ENCODE data around the gene PFDN4. TPM values are rescaled to one million over a fixed set of nuclear protein-coding genes. Genes with fewer than 3 reads are reported as not detected.

Gene PFDN4
- total and polyA plus RNA-seq, 2 experiments from 2014 or later = 64.5 to 80.1 TPM

DNA sequence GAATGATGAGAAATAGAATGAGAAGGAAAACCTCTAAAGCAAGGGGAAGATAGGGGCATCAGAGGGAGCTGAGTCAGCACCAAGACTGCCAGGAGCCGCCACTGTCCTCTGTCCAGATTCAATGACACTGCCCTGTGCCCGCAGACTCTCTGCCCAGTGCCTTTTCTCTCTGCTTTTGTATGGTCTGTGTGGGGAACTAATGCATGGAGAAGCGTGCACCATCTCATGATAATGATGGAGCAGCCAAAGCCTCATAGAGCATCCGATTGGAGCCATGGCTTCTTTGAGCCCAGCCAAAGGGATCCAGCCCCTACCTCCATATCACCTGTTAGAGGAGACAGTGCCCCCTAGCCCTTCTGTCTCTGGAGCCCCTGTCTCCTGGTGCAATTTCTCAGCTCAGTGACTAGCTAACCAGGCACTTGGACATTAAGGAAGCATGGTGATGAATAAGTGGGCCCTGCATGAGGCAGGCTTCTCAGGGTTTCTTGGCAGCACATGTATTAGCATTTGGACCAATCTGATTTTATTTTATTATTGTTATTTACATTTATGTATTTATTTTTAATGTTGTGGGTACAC lies 6.5 kb upstream of the PFDN4 start:
- in situ Hi-C loops (cut with MboI) = no loop called here

DNA sequence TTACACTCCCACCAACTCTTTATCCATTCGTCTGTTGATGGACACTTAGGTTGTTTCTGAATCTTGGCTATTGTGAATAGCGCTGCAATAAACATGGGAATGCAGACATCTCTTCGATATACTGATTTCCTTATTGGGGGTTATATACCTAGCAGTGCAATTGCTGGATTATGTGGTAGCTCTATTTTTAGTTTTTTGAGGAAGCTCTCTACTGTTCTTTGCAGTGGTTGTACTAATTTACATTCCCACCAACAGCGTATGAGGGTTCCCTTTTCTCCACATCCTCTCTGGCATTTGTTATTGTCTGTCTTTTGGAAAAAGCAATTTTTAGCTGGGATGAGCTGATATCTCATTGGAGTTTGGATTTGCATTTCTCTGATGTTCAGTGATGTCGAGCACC lies 4.6 kb upstream of the PFDN4 start:
- no peak overlapping the region for H2AFZ ChIP-seq
- DNase-seq = no peak
- no peaks in the 10 kb centered on the region for H3K27me3 ChIP-seq (replicated peaks; ENCODE audit: insufficient read depth)
- H3K4me3 ChIP-seq = no peak overlapping the region
- no peak overlapping the region for H3K9ac ChIP-seq
- H3K36me3 ChIP-seq (ENCODE audit: low read depth) = no peaks in the 10 kb centered on the region
- TF ChIP-seq EZH2 (IDR thresholded peaks at IDR 0.05; ENCODE audit: insufficient read depth, poor library complexity, severe bottlenecking) (no peak), EZH2phosphoT487 (IDR thresholded peaks at IDR 0.05; ENCODE audit: insufficient read depth, low read depth) (no peak)
- in situ Hi-C loops (cut with MboI) = no loop called here
- no peaks in the 10 kb centered on the region for H3K9me3 ChIP-seq (ENCODE audit: low read depth)
- no peaks in the 10 kb centered on the region for H4K20me1 ChIP-seq (ENCODE audit: insufficient read depth)
- H3K9me2 ChIP-seq (ENCODE audit: insufficient read depth) = no peaks in the 10 kb centered on the region
- 68% methylated on average over 5 of the region's 5 CpGs for WGBS, 2 experiments (ENCODE audit: low coverage in 1 of 2, low lambda C conversion rate in 2 of 2, missing lambda C conversion rate in 2 of 2)
- H3K79me2 ChIP-seq (ENCODE audit: insufficient read depth) = peaks cover 3% of the 10 kb centered on the region
- no peak overlapping the region for H3K4me2 ChIP-seq (ENCODE audit: unreplicated experiment)
- H3K4me1 ChIP-seq (ENCODE audit: insufficient read depth) = no peaks in the 10 kb centered on the region
- H3F3A ChIP-seq (ENCODE audit: insufficient read depth) = no peaks in the 10 kb centered on the region
- H3K27ac ChIP-seq = no peak overlapping the region

More for the DNA sequence above, 6.5 kb upstream of the PFDN4 start:
- Histone ChIP-seq H2AFZ (no peak overlapping the region), H3K27ac (no peak overlapping the region), H3K36me3 (ENCODE audit: low read depth) (no peaks in the 10 kb centered on the region), H3K9ac (no peak overlapping the region), H3K79me2 (ENCODE audit: insufficient read depth) (no peaks in the 10 kb centered on the region), H3K4me1 (ENCODE audit: insufficient read depth) (peaks cover 3% of the 10 kb centered on the region), H3K27me3 (replicated peaks; ENCODE audit: insufficient read depth) (no peaks in the 10 kb centered on the region), H4K20me1 (ENCODE audit: insufficient read depth) (no peaks in the 10 kb centered on the region), H3K4me3 (no peak overlapping the region), H3F3A (ENCODE audit: insufficient read depth) (0 out of 2 replicates have a peak, but pooled peaks cover 6% of the 10 kb centered on the region), H3K9me2 (ENCODE audit: insufficient read depth) (no peaks in the 10 kb centered on the region), H3K4me2 (ENCODE audit: unreplicated experiment) (no peak overlapping the region), H3K9me3 (ENCODE audit: low read depth) (no peaks in the 10 kb centered on the region)
- DNase-seq = no peak
- WGBS, 2 experiments (ENCODE audit: low coverage in 1 of 2, low lambda C conversion rate in 2 of 2, missing lambda C conversion rate in 2 of 2) = 80 to 83% methylated on average over 4 of the region's 4 CpGs
- TF ChIP-seq EZH2phosphoT487 (IDR thresholded peaks at IDR 0.05; ENCODE audit: insufficient read depth, low read depth) = no peak
- TF ChIP-seq EZH2 (IDR thresholded peaks at IDR 0.05; ENCODE audit: insufficient read depth, poor library complexity, severe bottlenecking) = no peak

DNA sequence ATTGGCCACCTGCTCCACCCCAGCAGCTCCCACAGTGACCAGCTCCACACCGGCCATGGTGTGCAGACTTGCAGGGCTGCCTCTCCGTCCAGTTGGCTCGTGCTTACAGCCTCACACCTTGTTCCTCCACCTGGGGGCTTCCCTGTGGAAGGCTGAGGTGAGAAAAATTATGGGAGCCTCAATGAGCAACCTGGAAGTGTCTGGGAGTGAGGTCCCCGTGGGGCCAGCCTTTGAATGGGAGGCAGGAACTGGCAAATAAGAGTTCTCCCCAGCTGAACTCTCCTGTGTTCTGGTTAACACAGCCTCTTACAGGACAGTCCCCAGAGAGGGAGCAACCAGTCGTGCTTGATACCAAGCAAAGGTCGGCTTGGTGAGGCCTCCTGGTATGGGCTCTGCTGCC lies 3.8 kb upstream of the PFDN4 start:
- WGBS, 2 experiments (ENCODE audit: low coverage in 1 of 2, low lambda C conversion rate in 2 of 2, missing lambda C conversion rate in 2 of 2) = 81 to 86% methylated on average over 6 of the region's 6 CpGs
- in situ Hi-C loops (cut with MboI) = no loop called here
- no peaks in the 10 kb centered on the region for H3K27me3 ChIP-seq (replicated peaks; ENCODE audit: insufficient read depth)

DNA sequence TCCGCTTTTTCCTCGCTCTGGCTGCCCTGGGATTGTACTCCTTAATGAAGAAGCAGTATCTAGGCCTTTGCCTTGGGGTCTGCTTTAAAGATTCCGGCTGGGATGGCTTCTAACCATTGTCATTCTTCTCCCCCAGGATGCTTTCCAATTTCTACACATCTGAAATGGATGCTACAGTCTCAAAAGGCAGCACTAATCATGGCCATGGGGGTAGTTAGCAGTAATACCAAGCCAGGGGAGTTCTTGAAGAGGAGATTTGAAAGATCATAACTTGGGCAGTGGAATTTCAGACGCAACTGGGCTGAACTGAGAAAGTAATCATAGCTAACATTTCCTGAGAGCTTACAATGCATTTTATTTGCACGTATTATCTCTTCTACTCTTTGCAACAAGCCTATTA lies 3.4 kb upstream of the PFDN4 start:
- Histone ChIP-seq H3K4me1 (ENCODE audit: insufficient read depth) (peaks cover 7% of the 10 kb centered on the region), H2AFZ (no peak overlapping the region), H3K79me2 (ENCODE audit: insufficient read depth) (peaks cover 15% of the 10 kb centered on the region), H3K9me3 (ENCODE audit: low read depth) (no peaks in the 10 kb centered on the region), H3K4me2 (ENCODE audit: unreplicated experiment) (no peak overlapping the region), H3K27me3 (replicated peaks; ENCODE audit: insufficient read depth) (no peaks in the 10 kb centered on the region), H3F3A (ENCODE audit: insufficient read depth) (0 out of 2 replicates have a peak, but pooled peaks cover 4% of the 10 kb centered on the region), H3K4me3 (no peak overlapping the region), H4K20me1 (ENCODE audit: insufficient read depth) (no peaks in the 10 kb centered on the region), H3K9me2 (ENCODE audit: insufficient read depth) (no peaks in the 10 kb centered on the region), H3K27ac (no peak overlapping the region), H3K36me3 (ENCODE audit: low read depth) (no peaks in the 10 kb centered on the region), H3K9ac (no peak overlapping the region)
- no peak for DNase-seq
- in situ Hi-C loops (cut with MboI) = no loop called here
- no peak for TF ChIP-seq EZH2phosphoT487 (IDR thresholded peaks at IDR 0.05; ENCODE audit: insufficient read depth, low read depth)
- TF ChIP-seq EZH2 (IDR thresholded peaks at IDR 0.05; ENCODE audit: insufficient read depth, poor library complexity, severe bottlenecking) = no peak
- WGBS, 2 experiments (ENCODE audit: low coverage in 1 of 2, low lambda C conversion rate in 2 of 2, missing lambda C conversion rate in 2 of 2) = 86 to 89% methylated on average over 5 of the region's 5 CpGs

More for the DNA sequence above, 3.8 kb upstream of the PFDN4 start:
- Histone ChIP-seq H3K27ac (no peak overlapping the region), H4K20me1 (ENCODE audit: insufficient read depth) (no peaks in the 10 kb centered on the region), H3F3A (ENCODE audit: insufficient read depth) (0 out of 2 replicates have a peak, but pooled peaks cover 4% of the 10 kb centered on the region), H3K4me1 (ENCODE audit: insufficient read depth) (peaks cover 3% of the 10 kb centered on the region), H3K9ac (no peak overlapping the region), H3K9me3 (ENCODE audit: low read depth) (no peaks in the 10 kb centered on the region), H3K9me2 (ENCODE audit: insufficient read depth) (no peaks in the 10 kb centered on the region), H2AFZ (no peak overlapping the region), H3K4me2 (ENCODE audit: unreplicated experiment) (no peak overlapping the region), H3K4me3 (no peak overlapping the region), H3K79me2 (ENCODE audit: insufficient read depth) (peaks cover 11% of the 10 kb centered on the region), H3K36me3 (ENCODE audit: low read depth) (no peaks in the 10 kb centered on the region)
- TF ChIP-seq EZH2 (IDR thresholded peaks at IDR 0.05; ENCODE audit: insufficient read depth, poor library complexity, severe bottlenecking) (no peak), EZH2phosphoT487 (IDR thresholded peaks at IDR 0.05; ENCODE audit: insufficient read depth, low read depth) (no peak)
- no peak for DNase-seq

Measured in GM23248 (cell line).